IPS-NIHi11 (cell line): ENCODE data around the gene ASCC3.
"Not testable (repeated sequence)": the region's sequence is repeated elsewhere in the genome, so short reads cannot be mapped to it uniquely, and the experiment has no call there.

Experiments
- DNase-seq: peaks from one replicate; pipeline ENCODE4 v3.0.0; 2012; ENCODE audit warnings: mixed read lengths, low spot score

Gene ASCC3, protein sequence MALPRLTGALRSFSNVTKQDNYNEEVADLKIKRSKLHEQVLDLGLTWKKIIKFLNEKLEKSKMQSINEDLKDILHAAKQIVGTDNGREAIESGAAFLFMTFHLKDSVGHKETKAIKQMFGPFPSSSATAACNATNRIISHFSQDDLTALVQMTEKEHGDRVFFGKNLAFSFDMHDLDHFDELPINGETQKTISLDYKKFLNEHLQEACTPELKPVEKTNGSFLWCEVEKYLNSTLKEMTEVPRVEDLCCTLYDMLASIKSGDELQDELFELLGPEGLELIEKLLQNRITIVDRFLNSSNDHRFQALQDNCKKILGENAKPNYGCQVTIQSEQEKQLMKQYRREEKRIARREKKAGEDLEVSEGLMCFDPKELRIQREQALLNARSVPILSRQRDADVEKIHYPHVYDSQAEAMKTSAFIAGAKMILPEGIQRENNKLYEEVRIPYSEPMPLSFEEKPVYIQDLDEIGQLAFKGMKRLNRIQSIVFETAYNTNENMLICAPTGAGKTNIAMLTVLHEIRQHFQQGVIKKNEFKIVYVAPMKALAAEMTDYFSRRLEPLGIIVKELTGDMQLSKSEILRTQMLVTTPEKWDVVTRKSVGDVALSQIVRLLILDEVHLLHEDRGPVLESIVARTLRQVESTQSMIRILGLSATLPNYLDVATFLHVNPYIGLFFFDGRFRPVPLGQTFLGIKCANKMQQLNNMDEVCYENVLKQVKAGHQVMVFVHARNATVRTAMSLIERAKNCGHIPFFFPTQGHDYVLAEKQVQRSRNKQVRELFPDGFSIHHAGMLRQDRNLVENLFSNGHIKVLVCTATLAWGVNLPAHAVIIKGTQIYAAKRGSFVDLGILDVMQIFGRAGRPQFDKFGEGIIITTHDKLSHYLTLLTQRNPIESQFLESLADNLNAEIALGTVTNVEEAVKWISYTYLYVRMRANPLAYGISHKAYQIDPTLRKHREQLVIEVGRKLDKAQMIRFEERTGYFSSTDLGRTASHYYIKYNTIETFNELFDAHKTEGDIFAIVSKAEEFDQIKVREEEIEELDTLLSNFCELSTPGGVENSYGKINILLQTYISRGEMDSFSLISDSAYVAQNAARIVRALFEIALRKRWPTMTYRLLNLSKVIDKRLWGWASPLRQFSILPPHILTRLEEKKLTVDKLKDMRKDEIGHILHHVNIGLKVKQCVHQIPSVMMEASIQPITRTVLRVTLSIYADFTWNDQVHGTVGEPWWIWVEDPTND (N-terminal part only)

DNA sequence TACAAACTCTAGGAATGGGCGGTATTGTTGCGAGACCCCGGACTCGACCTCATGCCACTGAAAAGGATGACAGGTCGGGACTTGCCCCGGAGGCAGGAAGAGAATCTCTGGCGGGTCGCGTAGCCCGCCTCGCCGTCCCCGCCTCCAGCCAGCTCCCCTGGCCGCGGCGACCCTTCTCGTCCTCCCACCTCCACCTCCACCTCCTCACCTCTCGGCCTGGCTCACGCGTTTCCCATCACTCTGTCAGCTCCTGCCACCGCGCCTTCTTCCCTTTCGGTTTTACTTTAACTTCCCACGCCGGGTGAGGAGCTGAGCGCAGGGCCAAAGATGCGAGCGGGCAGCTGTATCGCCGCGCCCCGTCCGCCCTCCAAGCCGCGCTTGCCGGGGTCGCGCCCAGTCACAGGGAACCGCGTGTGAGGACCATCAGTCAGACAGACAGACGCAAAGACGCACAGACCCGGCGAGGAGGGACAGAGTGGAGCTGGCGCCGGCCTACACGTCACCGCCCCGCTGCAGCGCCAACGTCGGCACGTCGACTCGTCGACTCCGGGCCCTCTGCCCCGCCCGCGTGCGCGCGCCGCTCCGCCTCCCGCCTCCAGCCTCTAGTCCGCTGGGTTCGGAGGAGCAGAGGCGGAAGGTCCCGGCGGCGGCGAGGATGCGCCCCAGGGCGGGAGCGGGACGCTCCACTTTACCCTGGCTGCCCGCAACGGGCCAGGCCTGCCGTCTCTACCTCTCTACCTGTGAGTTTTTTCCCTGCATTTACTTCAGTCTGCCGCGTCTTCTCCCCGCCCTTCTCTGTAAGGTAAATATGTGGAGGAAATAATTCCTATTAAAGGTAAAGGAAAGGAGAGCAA lies at the start of gene ASCC3:
Gene ASCC3 (minus strand): TSS at position 477 of the 854 bp plus-strand sequence. CDS start 13,332 bp downstream, outside the sequence.
- peak; percentile 87 for DNase-seq

DNA sequence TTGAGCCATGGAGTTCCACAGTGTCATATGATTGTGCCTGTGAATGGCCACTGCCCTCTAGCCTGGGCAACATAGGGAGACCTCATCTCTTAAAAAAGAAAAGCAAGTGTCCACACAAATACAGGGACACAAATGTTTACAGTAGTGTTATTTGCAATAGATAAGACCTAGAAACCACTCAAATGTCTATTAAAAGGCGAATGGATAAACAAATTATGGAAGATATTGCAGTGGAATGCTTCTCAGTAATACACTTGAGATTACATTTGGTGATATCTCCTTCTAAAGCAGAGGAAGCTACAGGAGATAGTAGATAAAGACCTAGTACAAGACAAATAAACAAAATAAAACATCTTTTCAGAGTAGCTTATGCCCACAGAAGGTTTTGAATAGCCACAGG lies 44.6 kb upstream of the ASCC3 start:
- no peak for DNase-seq

DNA sequence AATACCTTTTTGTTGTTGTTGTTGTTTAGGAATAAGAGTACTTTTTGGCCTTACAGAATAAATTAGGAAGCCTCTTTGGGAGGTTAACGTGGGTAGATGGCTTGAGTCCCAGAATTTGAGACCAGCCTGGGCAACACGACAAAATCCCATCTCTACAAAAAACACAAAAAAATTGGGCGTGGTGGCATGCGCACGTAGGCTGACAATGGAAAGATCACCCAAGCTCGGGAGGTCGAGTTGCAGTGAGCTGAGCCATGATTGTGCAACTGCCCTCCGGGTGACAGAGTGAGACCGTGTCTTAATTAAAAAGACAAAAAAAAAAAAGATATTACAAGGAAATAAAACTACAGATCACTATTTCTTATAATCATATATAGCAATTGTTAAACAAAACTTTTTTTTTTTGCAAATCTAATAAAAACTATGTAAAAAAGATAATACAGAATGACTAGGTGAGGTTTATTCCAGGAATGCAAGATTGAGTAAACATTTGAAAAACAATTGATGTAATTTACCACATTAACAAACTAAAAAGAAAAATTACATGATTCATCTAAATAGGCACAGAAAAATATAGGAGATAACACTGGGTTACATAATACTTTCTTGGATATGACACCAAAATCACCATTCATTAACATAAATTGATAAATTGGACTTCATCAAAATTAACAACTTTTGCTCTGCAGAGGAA lies 43.6 kb upstream of the ASCC3 start:
- no peak for DNase-seq

DNA sequence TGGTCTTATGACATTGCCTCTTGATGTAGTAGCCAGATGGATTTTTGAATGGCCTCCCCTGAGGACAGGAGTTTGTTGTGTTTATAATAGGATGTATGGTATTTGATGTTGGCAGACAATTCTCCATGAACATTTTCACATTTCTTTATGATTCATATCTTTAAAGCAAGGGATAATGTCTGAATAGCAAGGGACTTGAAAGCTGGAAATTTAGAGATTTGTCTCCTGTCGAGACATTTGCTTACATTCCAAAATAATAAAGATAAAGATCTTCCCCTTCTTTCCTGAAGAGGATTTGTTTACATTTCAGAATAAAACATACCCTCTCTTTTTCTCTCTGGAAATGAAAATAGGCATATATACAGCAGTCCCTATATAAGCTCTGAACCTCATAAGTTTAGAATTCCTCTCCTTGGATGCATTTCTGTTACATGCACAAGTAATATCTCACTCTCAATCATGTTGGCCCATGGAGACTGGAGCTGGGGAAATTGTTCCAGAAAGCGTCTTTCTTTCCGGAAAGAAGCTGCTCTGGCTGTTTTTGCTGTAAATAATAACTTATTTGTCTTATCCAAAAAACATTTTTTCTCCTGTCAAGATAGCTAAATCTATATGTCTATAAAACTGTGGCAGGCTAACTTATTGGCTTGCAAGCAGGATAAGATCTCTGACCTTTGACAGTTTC lies 42.5 kb upstream of the ASCC3 start:
- no peak for DNase-seq

DNA sequence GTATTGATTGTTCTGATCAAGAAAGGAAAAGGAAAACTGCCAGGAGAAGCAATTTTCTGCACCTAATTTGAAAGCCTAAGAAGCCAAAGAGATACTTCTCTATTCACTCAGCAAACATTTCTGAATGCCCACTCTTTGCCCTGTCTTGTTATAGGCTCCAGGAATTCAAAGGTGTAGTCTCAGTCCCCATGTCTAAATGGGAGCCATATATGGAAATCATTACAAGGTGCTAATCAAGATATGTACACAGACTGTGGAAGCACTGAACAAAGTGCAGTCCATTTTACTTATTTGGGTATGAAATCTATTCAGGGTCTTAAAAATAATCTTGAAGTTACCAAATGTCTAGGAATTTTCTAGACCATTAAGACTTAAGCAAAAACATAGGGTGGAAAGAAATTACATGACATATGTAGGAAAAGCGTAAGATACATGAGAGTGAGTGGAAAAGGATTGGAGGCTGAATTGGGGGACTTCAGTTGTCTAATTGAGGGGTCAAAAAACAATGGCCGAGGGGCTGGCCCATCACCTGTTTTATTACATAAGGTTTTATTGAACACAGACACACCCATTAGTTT lies 39.0 kb upstream of the ASCC3 start:
- DNase-seq = no peak

DNA sequence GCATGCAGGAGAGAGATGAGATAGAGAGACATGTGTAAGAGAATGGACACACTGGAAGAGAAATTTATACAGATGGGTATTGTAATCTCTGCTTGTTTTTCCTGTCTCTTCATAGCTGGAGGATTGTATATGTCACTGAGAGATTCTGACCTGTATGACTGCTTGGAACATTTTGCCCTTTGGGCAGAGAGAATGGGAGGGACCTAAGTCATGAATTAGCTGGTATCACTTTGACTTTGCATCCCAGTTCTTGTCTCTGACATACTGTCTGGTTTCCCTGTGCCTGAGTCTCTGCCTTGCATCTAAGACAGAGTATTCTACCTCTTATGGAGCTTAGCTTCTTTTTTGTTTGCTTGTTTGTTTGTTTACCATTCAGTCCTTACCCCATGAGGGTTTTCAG lies 37.0 kb upstream of the ASCC3 start:
- DNase-seq = no peak

DNA sequence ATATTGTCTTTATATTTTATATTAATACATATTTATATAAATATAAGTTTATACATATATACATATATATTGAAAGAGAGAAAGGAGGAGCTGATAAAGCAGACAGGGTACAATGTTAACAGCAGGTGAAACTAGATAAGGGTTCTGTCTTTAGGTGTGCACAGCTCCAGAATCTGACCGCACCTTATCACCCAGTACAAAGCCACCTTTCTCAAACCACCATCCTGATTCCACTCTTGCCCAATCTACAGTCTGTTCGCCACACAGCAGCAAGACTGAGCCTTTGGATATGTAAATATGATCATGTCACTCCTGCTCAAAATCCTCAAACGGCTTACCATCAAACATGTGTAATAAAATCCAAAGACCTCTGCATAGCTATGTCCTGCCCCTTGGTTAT lies 34.7 kb upstream of the ASCC3 start:
- no peak for DNase-seq

DNA sequence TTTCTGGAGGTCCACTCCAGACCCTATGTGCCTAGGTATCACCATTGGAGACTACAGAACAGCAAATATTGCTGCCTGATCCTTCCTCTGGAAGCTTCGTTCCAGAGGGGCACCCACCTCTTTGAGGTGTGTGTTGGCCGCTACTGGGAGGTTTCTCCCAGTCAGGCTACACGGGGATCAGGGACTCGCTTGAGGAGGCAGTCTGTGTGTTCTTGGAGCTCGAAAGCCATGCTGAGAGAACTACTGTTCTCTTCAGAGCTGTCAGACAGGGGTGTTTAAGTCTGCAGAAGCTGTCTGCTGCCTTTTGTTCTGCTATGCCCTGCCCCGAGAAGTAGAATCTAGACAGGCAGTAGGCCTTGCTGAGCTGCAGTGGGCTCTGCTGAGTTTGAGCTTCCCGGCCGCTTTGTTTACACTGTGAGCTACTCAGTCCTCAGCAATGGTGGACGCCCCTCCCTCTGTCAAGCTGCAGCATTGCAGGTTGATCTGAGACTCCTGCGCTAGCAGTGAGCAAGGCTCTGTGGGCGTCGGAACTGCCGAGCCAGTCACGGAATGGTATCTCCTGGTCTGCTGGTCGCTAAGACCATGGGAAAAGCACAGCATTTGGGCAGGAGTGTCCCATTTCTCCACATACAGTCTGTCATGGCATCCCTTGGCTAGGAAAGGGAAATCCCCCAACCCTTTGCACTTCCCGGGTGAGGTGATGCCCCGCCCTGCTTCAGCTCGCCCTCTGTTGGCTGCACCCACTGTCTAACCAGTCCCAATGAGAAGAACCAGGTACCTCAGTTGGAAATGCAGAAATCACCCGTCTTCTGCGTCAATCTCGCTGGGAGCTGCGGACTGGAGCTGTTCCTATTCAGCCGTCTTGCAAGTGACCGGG lies 32.5 kb upstream of the ASCC3 start:
- no peak for DNase-seq

DNA sequence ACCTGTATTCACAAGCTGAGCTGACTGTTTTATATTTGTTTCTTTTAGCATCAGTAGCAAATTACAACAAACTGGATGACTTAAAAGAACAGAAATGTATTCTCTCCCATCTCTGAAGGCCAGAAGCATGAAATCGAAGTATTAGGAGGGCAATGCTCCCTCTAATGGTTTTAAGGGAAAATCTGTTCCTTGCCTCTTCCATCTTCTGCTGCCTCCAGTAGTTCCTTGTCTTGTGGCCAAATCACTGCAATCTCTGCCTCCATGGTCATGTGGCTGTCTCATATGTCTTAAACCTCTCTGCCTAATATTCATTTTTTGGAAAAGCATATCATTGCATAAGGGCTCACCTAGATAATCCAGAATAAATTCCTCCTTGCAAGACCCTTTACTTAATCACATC lies 25.2 kb upstream of the ASCC3 start:
- no peak for DNase-seq

DNA sequence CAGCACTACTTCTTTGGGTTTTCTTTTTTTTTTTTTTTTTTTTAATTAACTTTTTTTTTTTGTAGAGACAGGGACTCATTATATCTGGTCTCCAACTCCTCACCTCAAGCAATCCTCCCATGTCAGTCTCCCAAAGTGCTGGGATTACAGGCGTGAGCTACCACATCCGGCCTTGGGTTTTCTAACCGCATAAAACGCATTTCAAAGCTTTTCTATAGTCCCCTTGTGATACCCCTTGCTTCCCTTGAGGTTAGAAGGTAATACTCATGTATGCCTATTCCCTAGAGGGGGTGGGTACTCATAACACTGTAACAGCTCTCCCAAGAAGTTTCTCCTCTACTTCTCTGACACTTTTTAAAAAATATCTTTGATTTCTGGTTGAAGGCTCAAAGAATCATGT lies 23.9 kb upstream of the ASCC3 start:
- DNase-seq = no peak

DNA sequence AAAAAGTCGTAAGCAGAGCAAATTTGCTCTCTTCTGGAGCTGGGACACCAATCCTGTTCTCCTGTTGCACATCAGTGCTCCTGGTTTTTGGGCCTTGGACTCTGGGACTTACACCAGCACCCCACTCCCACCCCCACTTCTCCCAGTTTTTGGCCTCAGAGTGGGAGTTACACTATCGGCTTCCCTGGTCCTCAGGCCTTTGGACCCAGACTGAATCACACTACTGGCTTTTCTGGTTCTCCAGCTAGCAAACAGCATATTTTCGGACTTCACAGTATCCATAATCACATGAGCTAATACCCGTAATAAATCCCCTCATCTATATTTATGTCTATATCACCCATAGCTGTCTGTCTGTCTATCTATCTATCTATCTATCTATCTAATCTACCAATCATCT lies 23.2 kb upstream of the ASCC3 start:
- no peak for DNase-seq

DNA sequence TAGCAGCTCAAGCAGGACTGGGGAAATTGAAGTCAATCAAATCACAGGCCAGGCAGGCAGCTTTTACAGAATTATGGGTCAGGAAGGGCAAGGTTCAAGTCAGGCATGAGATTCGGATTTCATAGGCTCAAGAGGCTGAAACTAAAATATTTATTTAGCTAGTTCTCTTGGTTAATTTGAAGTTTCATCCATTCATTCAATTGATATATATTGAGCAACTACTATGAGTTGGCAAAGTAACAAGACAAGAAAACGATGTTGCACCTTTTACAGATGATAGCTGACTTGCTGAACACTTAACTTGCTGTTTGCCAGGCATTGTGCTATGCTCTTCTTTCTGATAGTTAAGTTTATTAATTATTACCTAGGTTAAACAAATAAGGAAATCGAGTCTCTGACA lies 20.5 kb upstream of the ASCC3 start:
- DNase-seq = no peak

DNA sequence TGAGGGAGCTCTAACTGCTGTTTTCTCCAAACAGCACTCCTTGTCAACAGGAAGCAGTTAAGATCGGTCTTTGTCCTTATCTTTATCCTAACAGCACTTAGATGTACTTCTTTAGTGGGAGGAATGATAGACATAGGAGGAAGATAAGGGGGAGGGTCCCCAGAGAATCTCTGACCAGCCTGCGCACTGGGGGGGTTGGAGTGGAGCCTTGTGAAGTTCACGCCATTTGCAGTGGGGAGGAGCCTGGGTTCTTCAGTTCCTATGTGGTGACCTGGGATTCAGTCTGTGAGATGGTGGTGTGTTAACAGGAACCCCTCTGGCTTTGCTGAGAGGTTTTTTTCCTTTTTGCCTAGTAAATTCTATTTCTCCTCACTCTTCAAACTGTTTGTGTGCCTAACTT lies 18.1 kb upstream of the ASCC3 start:
- DNase-seq = no peak

DNA sequence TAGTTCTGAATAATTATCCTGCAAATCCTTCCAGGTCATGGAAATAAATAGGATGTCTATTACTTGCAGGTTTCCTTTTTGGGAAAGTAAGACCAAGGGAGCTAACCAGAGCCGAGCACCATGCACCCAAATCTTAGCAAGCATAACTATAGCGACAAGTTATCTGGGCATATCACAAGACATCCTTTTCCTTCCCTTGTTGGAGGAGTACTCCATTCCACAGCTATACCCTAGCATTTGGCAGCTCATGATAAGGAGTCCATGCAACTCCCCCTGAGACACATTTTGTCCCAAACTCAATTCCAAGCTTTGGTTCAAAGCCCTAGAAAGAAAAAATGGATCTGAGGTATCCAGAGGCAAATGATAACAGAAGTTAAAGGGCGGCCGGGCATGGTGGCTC lies 16.5 kb upstream of the ASCC3 start:
- DNase-seq = no peak

DNA sequence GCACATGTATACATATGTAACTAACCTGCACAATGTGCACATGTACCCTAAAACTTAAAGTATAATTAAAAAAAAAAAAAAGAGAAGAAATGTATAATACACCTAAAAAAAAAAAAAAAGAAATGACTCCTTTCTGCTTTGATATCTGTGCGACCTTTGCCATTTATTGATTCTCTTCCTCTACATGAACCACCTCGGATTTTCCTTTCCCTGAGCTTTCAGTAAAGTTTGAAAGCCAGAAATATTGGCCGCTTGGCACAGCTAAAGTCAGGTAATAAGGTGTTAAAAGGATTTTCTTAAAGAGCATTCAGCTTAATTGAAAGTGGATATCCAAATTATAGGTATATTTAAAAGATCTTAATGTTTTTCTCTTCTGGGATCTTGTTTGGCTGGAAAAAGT lies 12.6 kb upstream of the ASCC3 start:
- no peak for DNase-seq

DNA sequence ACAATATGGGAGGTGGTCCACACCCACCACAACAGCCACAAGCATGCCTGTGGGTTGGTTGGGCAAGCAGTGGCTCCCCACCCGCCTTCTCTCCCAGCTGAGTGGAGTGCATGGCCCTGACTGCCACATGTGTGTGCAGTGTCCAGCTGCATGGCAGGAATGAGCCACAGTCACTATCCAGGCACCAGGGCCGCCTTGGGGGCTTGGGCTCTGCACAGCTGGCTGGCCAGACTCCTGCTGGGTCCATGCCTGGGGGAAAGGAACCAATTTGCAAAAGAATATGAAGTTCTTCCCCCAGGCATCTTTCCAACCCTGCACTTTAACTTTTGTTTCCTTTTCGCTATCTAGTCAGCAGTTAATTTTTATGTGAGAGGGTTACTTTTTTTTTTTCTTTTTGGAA lies 11.6 kb upstream of the ASCC3 start:
- DNase-seq = peak; percentile 26

DNA sequence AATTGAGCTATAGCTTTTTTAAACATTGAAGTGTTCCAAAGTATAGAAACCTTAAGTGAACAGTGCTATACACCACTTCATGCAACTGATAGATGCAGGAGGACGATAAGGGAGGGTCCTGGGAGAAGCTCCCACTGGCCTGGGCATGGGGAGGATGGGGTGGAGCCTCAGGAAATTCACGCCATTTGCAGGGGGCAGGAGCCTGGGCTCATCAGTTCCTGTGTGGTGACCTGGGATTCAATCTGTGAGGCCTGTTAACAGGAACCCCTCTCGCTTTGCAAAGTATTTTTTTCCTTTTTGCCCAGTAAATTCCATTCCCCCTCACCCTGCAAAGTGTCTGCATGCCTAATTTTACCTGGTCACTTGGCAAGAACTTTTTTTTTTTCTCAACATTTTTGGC lies 11.0 kb upstream of the ASCC3 start:
- no peak for DNase-seq

DNA sequence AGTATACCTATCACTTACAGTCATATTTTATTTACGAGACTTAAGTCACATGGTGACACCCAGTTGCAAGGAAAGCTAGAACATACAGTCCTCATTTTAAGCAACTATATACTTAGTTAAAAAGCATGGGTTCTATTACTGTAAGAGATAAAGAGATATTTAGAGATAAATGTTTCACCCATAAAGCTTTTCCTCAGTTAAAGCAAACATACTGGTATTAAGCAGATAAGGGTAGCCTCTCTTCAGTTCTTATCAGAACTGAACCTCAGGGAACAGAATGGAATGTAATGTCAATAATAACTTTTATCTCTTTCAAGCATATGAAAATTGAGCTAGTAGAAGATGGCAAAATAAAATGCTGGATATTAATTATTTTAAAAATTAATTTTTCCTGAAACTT lies 9.9 kb upstream of the ASCC3 start:
- no peak for DNase-seq

DNA sequence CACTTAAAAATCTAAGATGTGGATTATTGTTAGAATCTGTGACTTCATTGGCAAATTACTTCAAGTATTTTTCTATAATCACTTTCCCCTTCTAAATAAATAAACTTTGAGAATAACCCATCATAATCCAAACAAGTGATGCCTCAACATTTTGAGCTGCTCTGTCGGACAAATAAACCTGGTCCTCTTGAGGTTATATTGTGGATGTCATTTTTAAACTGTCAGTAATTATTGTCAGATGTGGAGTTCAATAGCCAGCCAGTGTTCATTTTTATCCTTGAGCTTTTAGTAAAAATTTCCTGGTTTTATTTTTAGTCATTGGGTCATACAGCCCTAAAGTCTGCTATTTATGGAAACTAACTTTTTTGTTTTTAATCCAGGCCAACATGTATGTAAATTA lies 9.5 kb upstream of the ASCC3 start:
- not testable (repeated sequence) for DNase-seq
